H1 (cell line): ENCODE data around the gene SHROOM3. TPM values are rescaled to one million over a fixed set of nuclear protein-coding genes. Genes with fewer than 3 reads are reported as not detected.

Experiments
- CTCF ChIA-PET: fragments of 300-600 bp; sonication (Branson Sonifier 250); formaldehyde crosslinking; loops from one replicate; lab custom pipeline; 2021; ENCODE audit not compliant: partially characterized antibody; lab: Charles Lee
- POLR2A ChIA-PET: fragments of 300-600 bp; sonication (Branson Sonifier 250); formaldehyde crosslinking; loops from one replicate; lab custom pipeline; 2021; ENCODE audit warnings: inconsistent platforms; ENCODE audit not compliant: partially characterized antibody; lab: Charles Lee
- DNase-seq, 2 experiments: peaks; one replicate each; pipeline versions ENCODE4 v3.0.0 to v3.0.0-alpha.2; 2010 to 2022; ENCODE audit warnings: low spot score in 2 of 2, low read depth in 1 of 2, mixed read lengths in 1 of 2
- FAIRE-seq: peaks from 2 replicates; lab custom pipeline; 2011; peaks lifted over from hg19 to GRCh38; lab: Jason Lieb, UNC
- H2AFZ ChIP-seq: 2 replicates; pipeline ENCODE4 v1.8.1; 2012; ENCODE audit warnings: low read length, inconsistent platforms
- H2AK5ac ChIP-seq: 2 replicates; pipeline ENCODE4 v1.6.1; 2013; ENCODE audit warnings: low read depth, low read length
- H2BK120ac ChIP-seq: replicated peaks from 2 replicates; pipeline ENCODE3; 2013; ENCODE audit warnings: low read depth, low read length, inconsistent platforms
- H2BK12ac ChIP-seq: 2 replicates; pipeline ENCODE4 v1.6.1; 2013; ENCODE audit warnings: low read depth, low read length
- H2BK15ac ChIP-seq: 2 replicates; pipeline ENCODE4 v1.6.1; 2013; ENCODE audit warnings: low read length
- H2BK20ac ChIP-seq: 2 replicates; pipeline ENCODE4 v1.6.1; 2013; ENCODE audit warnings: low read length
- H2BK5ac ChIP-seq: 2 replicates; pipeline ENCODE4 v1.6.1; 2013; ENCODE audit warnings: low read depth, low read length
- H3K14ac ChIP-seq: 2 replicates; pipeline ENCODE4 v1.6.1; 2013; ENCODE audit warnings: inconsistent platforms; ENCODE audit not compliant: insufficient read length
- H3K18ac ChIP-seq: 2 replicates; pipeline ENCODE4 v1.6.1; 2013; ENCODE audit warnings: low read length; ENCODE audit errors: extremely low read depth
- H3K23ac ChIP-seq: 2 replicates; pipeline ENCODE4 v1.6.1; 2013; ENCODE audit warnings: inconsistent platforms; ENCODE audit not compliant: insufficient read length
- H3K23me2 ChIP-seq: 2 replicates; pipeline ENCODE4 v1.6.1; 2013; ENCODE audit warnings: low read depth, low read length
- H3K27ac ChIP-seq: 2 replicates; pipeline ENCODE4 v1.6.1; 2011; ENCODE audit warnings: low read depth, low read length, inconsistent platforms
- H3K27me3 ChIP-seq, 4 experiments: replicated peaks in 1 of 4; 1 replicate in 1 of 4; 2 replicates in 3 of 4; pipeline versions ENCODE4 v1.6.1 to v1.8.1; 2011 to 2013; ENCODE audit warnings: low read length in 3 of 4, mild to moderate bottlenecking in 3 of 4, inconsistent platforms in 2 of 4, mixed read lengths in 2 of 4, moderate library complexity in 1 of 4; ENCODE audit not compliant: control insufficient read depth in 3 of 4, insufficient read depth in 3 of 4; ENCODE audit errors: extremely low read depth in 1 of 4
- H3K36me3 ChIP-seq, 4 experiments: 2 replicates each; pipeline versions ENCODE4 v1.6.1 to v1.8.1; 2011 to 2013; ENCODE audit warnings: mild to moderate bottlenecking in 4 of 4, low read length in 3 of 4, moderate library complexity in 2 of 4, control low read depth in 1 of 4, inconsistent platforms in 1 of 4; ENCODE audit not compliant: insufficient read depth in 4 of 4, control insufficient read depth in 2 of 4
- H3K4ac ChIP-seq: replicated peaks from 2 replicates; pipeline ENCODE3; 2013; ENCODE audit warnings: low read length, low read depth, mixed read lengths, inconsistent platforms; ENCODE audit not compliant: insufficient read length
- H3K4me1 ChIP-seq, 4 experiments: replicated peaks in 1 of 4; 1 replicate in 1 of 4; 2 replicates in 3 of 4; pipeline versions ENCODE4 v1.6.1 to v1.8.1; 2011 to 2013; ENCODE audit warnings: low read length in 3 of 4, inconsistent platforms in 2 of 4, mixed read lengths in 1 of 4; ENCODE audit not compliant: insufficient read depth in 4 of 4, control insufficient read depth in 3 of 4
- H3K4me2 ChIP-seq, 2 experiments: 2 replicates each; pipeline versions ENCODE4 v1.6.1 to v1.8.1; 2011 to 2013; ENCODE audit warnings: low read depth in 2 of 2, low read length in 2 of 2, control low read depth in 1 of 2, inconsistent platforms in 1 of 2, mild to moderate bottlenecking in 1 of 2; ENCODE audit not compliant: insufficient read depth in 1 of 2
- H3K4me3 ChIP-seq, 4 experiments: fragments of 200-600, 300-600 bp in 1 of 4; sonication (generic), shearing (Covaris generic), sonication (Bioruptor Twin) in 1 of 4; 2 replicates each; pipeline versions ENCODE4 v1.5.1 to v1.8.1; 2011 to 2016; ENCODE audit warnings: low read length in 4 of 4, low read depth in 3 of 4, control low read depth in 2 of 4, inconsistent platforms in 2 of 4, mild to moderate bottlenecking in 2 of 4, mixed read lengths in 1 of 4, moderate library complexity in 1 of 4; ENCODE audit not compliant: insufficient read depth in 2 of 4; ENCODE audit errors: extremely low read depth in 1 of 4
- H3K56ac ChIP-seq: replicated peaks from 2 replicates; pipeline ENCODE3; 2013; ENCODE audit warnings: low read depth, mild to moderate bottlenecking, mixed read lengths, low read length, inconsistent platforms; ENCODE audit not compliant: insufficient read length
- H3K79me1 ChIP-seq: 2 replicates; pipeline ENCODE4 v1.6.1; 2013; ENCODE audit warnings: low read depth, low read length, control low read depth
- H3K79me2 ChIP-seq, 2 experiments: 2 replicates each; pipeline versions ENCODE4 v1.6.1 to v1.8.1; 2012 to 2013; ENCODE audit warnings: low read length in 2 of 2, mild to moderate bottlenecking in 2 of 2, inconsistent platforms in 1 of 2; ENCODE audit not compliant: insufficient read depth in 2 of 2, control insufficient read depth in 1 of 2
- H3K9ac ChIP-seq, 4 experiments: replicated peaks in 1 of 4; 1 replicate in 1 of 4; 2 replicates in 3 of 4; pipeline versions ENCODE4 v1.6.1 to v1.8.1; 2011 to 2013; ENCODE audit warnings: low read depth in 3 of 4, low read length in 3 of 4, control low read depth in 2 of 4, mild to moderate bottlenecking in 2 of 4, moderate library complexity in 2 of 4, inconsistent platforms in 1 of 4; ENCODE audit errors: extremely low read depth in 1 of 4
- H3K9me3 ChIP-seq, 2 experiments: 2 replicates each; pipeline versions ENCODE4 v1.6.1 to v1.8.1; 2012 to 2013; ENCODE audit warnings: mild to moderate bottlenecking in 2 of 2, moderate library complexity in 2 of 2, control low read depth in 1 of 2, inconsistent platforms in 1 of 2, low read depth in 1 of 2, low read length in 1 of 2, mixed read lengths in 1 of 2; ENCODE audit not compliant: insufficient read depth in 2 of 2
- H4K20me1 ChIP-seq, 2 experiments: replicated peaks in 1 of 2; 2 replicates each; pipeline versions ENCODE3 to v1.8.1; 2011 to 2013; ENCODE audit warnings: inconsistent platforms in 2 of 2, low read length in 2 of 2, mild to moderate bottlenecking in 1 of 2; ENCODE audit not compliant: insufficient read depth in 2 of 2, control insufficient read depth in 1 of 2
- H4K5ac ChIP-seq: 2 replicates; pipeline ENCODE4 v1.6.1; 2013; ENCODE audit warnings: low read length, low read depth, mixed read lengths, inconsistent platforms; ENCODE audit not compliant: insufficient read length
- H4K8ac ChIP-seq: 2 replicates; pipeline ENCODE4 v1.8.0; 2013; ENCODE audit warnings: mild to moderate bottlenecking, moderate library complexity, low read length, inconsistent platforms; ENCODE audit not compliant: insufficient read depth; ENCODE audit errors: extremely low read depth
- H4K91ac ChIP-seq: replicated peaks from 2 replicates; pipeline ENCODE3; 2013; ENCODE audit warnings: low read length, mixed read lengths, inconsistent platforms; ENCODE audit not compliant: insufficient read length
- BACH1 ChIP-seq: IDR thresholded peaks from 2 replicates; pipeline ENCODE4 v1.6.1; 2012; ENCODE audit warnings: low read length, improper control_type of control experiment
- CHD1 ChIP-seq: IDR thresholded peaks from 2 replicates; pipeline ENCODE4 v1.6.1; 2012; ENCODE audit warnings: low read depth, low read length, improper control_type of control experiment
- NRF1 ChIP-seq: IDR thresholded peaks from 2 replicates; pipeline ENCODE4 v1.6.1; 2011; ENCODE audit warnings: mild to moderate bottlenecking, low read depth, low read length, improper control_type of control experiment
- POLR2AphosphoS5 ChIP-seq: IDR thresholded peaks from 2 replicates; pipeline ENCODE4 v1.6.1; 2011; ENCODE audit warnings: low read depth, low read length
- SRF ChIP-seq: IDR thresholded peaks from 2 replicates; pipeline ENCODE4 v1.6.1; 2011; ENCODE audit warnings: mild to moderate bottlenecking, low read depth, low read length, moderate library complexity
- YY1 ChIP-seq: IDR thresholded peaks from 2 replicates; pipeline ENCODE4 v1.6.1; 2011; ENCODE audit warnings: low read depth, mild to moderate bottlenecking, low read length
- WGBS, 2 experiments: shearing (Covaris generic) in 1 of 2; methylation state at CpG; one replicate each; pipeline versions ENCODE4 v1.1.6 to v1.1.7; 2013 to 2015; ENCODE audit warnings: low lambda C conversion rate in 2 of 2, mixed read lengths in 2 of 2, inconsistent platforms in 1 of 2, low coverage in 1 of 2, missing lambda C conversion rate in 1 of 2; ENCODE audit not compliant: insufficient replicate concordance in 2 of 2, insufficient coverage in 1 of 2, insufficient read length in 1 of 2; ENCODE audit errors: extremely low coverage in 1 of 2, missing lambda C conversion rate in 1 of 2; 5-methylcytosine and 5-hydroxymethylcytosine counted together
- polyA plus RNA-seq, 7 experiments: library from polyadenylated mRNA; depleted of rRNA in 3 of 7; stranded (reverse) in 5 of 7; unstranded in 2 of 7; fragments of >200 nt in 5 of 7; fragments of 200-250 nt in 2 of 7; gene quantifications; 1 replicate in 5 of 7; 2 replicates in 1 of 7; 4 replicates in 1 of 7; pipeline versions ENCODE4 v1.2.1 to v1.2.3, GENCODE V29; 2011 to 2013; ENCODE audit warnings: missing spikeins in 2 of 7, mixed read lengths in 2 of 7
- total RNA-seq: library from RNA; stranded (reverse); fragmentation: NEBNext Ultra II Directional; extraction: Animal tissue kit (Norgen Biotek cat#: 25700); gene quantifications from 2 replicates; pipeline ENCODE4 v1.2.1, GENCODE V29; 2021
- TF ChIP-seq, protein P1 (sequence below): IDR thresholded peaks from 2 replicates; pipeline ENCODE4 v1.6.1; 2011; ENCODE audit warnings: low read depth, mild to moderate bottlenecking, low read length; ENCODE audit not compliant: insufficient read depth
- TF ChIP-seq, protein P2 (sequence below): IDR thresholded peaks from 2 replicates; pipeline ENCODE4 v1.6.1; 2012; ENCODE audit warnings: inconsistent platforms

The SHROOM3 gene
- total and polyA plus RNA-seq, 2 of the 8 experiments (the other 6 are each of a cell fraction or from before 2014, with no cell fraction given) = 15.8 to 34.0 TPM

DNA sequence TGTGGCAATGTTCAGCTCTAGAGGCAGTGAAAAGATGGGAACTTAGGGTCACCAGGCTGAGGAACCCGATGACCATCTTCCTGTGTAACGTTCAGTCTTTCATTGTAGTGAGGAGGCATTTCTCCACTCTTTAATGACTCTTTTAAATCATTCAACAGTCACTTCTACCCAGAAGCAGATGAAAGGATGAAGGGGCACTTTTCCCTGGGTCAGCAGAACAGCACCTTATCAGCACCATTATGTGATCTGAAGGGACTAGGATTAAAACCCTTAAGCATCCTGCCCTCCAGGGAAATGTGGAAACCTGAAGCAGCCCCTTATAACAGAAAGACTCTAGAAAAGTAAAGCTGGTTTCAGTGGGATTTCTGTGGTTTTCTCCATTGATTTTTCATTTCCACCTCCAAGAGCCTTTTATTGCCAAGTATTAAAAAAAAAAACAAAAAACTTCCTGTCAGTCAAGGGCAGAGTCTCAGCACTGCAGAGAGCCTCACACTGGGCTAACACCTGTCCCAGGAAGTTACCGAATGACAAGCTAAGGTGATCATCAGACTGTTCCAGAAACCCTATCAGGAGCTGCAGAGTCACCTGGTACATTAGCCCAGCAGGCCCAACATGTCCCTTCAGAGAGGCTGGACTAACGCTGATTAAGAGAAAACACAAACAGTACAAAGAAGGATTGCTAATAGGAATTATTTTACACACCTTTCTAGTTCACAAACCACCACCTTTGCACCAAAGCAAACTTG, 185.9 kb downstream of the SHROOM3 start:
- H4K91ac ChIP-seq = peak overlapping the region; percentile 5
- H3K23me2 ChIP-seq = no peaks in the 10 kb centered on the region
- no peak overlapping the region for H4K8ac ChIP-seq
- H3K27ac ChIP-seq = no peak overlapping the region
- H3K4me1 ChIP-seq = peaks cover 5 to 19% (median 7%) of the 10 kb centered on the region in 4 experiments; a peak in 5 of 7 replicates
- POLR2A ChIA-PET = interaction anchor here (0.7 kb wide), 1 partner anchor 76 kb away, joined by 3 read pairs; no protein-coding TSS in a partner anchor
- H3K23ac ChIP-seq = no peak overlapping the region
- H2BK5ac ChIP-seq = no peak overlapping the region
- 93% methylated on average over 4 of the region's 4 CpGs; no CpG with 5 or more reads in 1 of the 2 experiments for WGBS, 2 experiments
- no peak overlapping the region for H2AFZ ChIP-seq
- no peak overlapping the region for H3K9ac ChIP-seq
- no peaks in the 10 kb centered on the region for H4K20me1 ChIP-seq
- H3K4me2 ChIP-seq = no peak overlapping the region
- no peak overlapping the region for H3K4me3 ChIP-seq
- H2BK120ac ChIP-seq = no peak overlapping the region
- DNase-seq (no peak), FAIRE-seq (no peak)
- H3K27me3 ChIP-seq = no peaks in the 10 kb centered on the region
- H3K9me3 ChIP-seq = no peaks in the 10 kb centered on the region
- H3K56ac ChIP-seq = no peak overlapping the region
- H2BK20ac ChIP-seq = no peak overlapping the region
- no peaks in the 10 kb centered on the region for H3K79me1 ChIP-seq
- CTCF ChIA-PET = interaction anchor here (0.8 kb wide), 1 partner anchor 18 kb away, joined by 4 read pairs; no protein-coding TSS in a partner anchor
- H3K14ac ChIP-seq = no peak overlapping the region
- H3K79me2 ChIP-seq = no peaks in the 10 kb centered on the region
- no peak overlapping the region; the same call in 1 of the 2 replicates for H2BK15ac ChIP-seq
- H2BK12ac ChIP-seq = no peak overlapping the region
- no peak overlapping the region; the same call in 1 of the 2 replicates for H3K18ac ChIP-seq
- no peak overlapping the region for H2AK5ac ChIP-seq
- no peak overlapping the region for H3K4ac ChIP-seq
- no peaks in the 10 kb centered on the region for H3K36me3 ChIP-seq
- H4K5ac ChIP-seq = no peak overlapping the region
- TF ChIP-seq POLR2AphosphoS5 (no peak), BACH1 (no peak), SRF (no peak), NRF1 (no peak), YY1 (no peak), CHD1 (no peak)
- TF ChIP-seq, protein P1, sequence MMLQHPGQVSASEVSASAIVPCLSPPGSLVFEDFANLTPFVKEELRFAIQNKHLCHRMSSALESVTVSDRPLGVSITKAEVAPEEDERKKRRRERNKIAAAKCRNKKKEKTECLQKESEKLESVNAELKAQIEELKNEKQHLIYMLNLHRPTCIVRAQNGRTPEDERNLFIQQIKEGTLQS = no peak
- TF ChIP-seq, protein P2, sequence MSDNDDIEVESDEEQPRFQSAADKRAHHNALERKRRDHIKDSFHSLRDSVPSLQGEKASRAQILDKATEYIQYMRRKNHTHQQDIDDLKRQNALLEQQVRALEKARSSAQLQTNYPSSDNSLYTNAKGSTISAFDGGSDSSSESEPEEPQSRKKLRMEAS = no peak
